Left ventricle myocardium inferior (tissue), 1 donor: ENCODE data around the gene AHCYL1. TPM values are rescaled to one million over a fixed set of nuclear protein-coding genes. Genes with fewer than 3 reads are reported as not detected.

ENCODE experiments used
- DNase-seq: peaks from one replicate; pipeline ENCODE4 v3.0.0-alpha.2; 2020
- H3K27ac ChIP-seq: fragments of 200-600 bp; replicated peaks from 2 replicates; pipeline ENCODE4 v1.8.0; 2021
- H3K27me3 ChIP-seq: fragments of 200-600 bp; 2 replicates; pipeline ENCODE4 v1.8.0; 2021; ENCODE audit warnings: low read depth
- H3K36me3 ChIP-seq: fragments of 200-600 bp; 2 replicates; pipeline ENCODE4 v1.8.0; 2021
- H3K4me1 ChIP-seq: fragments of 200-600 bp; 2 replicates; pipeline ENCODE4 v1.8.0; 2021
- H3K4me3 ChIP-seq: fragments of 200-600 bp; 2 replicates; pipeline ENCODE4 v1.8.0; 2021; ENCODE audit warnings: mild to moderate bottlenecking, moderate library complexity
- H3K9me3 ChIP-seq: fragments of 200-600 bp; replicated peaks from 2 replicates; pipeline ENCODE4 v1.8.0; 2021
- CTCF ChIP-seq: fragments of 200-600 bp; IDR thresholded peaks from 2 replicates; pipeline ENCODE4 v1.8.0; 2021; ENCODE audit warnings: antibody characterized with exemption, mild to moderate bottlenecking, borderline replicate concordance
- intact Hi-C: fragments of 100-400 bp; cut with micrococcal nuclease; formaldehyde crosslinking; loops from one replicate; pipeline ENCODE4 v1.11.0; 2022
- total RNA-seq: library from RNA; stranded (reverse); fragmentation: NEBNext Ultra II Directional; extraction: Animal tissue kit (Norgen Biotek cat#: 25700); gene quantifications from one replicate; pipeline ENCODE4 v1.2.1, GENCODE V29; 2021
- donor health status: DM: no; HTN: yes; CAD: no; lungs with severe emphysema.

The AHCYL1 gene
- total RNA-seq, 1 donor from 2014 or later = 45.2 TPM

- no peak for TF ChIP-seq CTCF
- Histone ChIP-seq H3K27me3 (no peaks in the 10 kb centered on the region), H3K27ac (no peak overlapping the region), H3K4me1 (peaks cover 93% of the 10 kb centered on the region), H3K9me3 (no peaks in the 10 kb centered on the region), H3K4me3 (no peak overlapping the region), H3K36me3 (peaks cover 6% of the 10 kb centered on the region)
- no peak for DNase-seq
- intact Hi-C loops = no loop called here
Measured at GRCh38 chr1:109991400-109991925, 6.9 kb downstream of the AHCYL1 start.

GRCh38 chr1:109993885-109994284, 9.3 kb downstream of the AHCYL1 start:
- Histone ChIP-seq H3K27me3 (no peaks in the 10 kb centered on the region), H3K4me3 (no peak overlapping the region), H3K36me3 (peaks cover 6% of the 10 kb centered on the region), H3K27ac (no peak overlapping the region), H3K9me3 (no peaks in the 10 kb centered on the region), H3K4me1 (peaks cover 90% of the 10 kb centered on the region)
- intact Hi-C loops = no loop called here
- TF ChIP-seq CTCF = no peak
- no peak for DNase-seq

GRCh38 chr1:109994654-109995053, 10.1 kb downstream of the AHCYL1 start:
- Histone ChIP-seq H3K27ac (no peak overlapping the region), H3K36me3 (peaks cover 6% of the 10 kb centered on the region), H3K27me3 (no peaks in the 10 kb centered on the region), H3K9me3 (no peaks in the 10 kb centered on the region), H3K4me1 (peaks cover 89% of the 10 kb centered on the region), H3K4me3 (no peak overlapping the region)
- intact Hi-C loops = no loop called here
- DNase-seq = no peak
- TF ChIP-seq CTCF = no peak

- no peak for DNase-seq
- intact Hi-C loops = no loop called here
- no peak for TF ChIP-seq CTCF
- H3K9me3 ChIP-seq = no peaks in the 10 kb centered on the region
- no peaks in the 10 kb centered on the region for H3K27me3 ChIP-seq
- peaks cover 88% of the 10 kb centered on the region for H3K4me1 ChIP-seq
- H3K27ac ChIP-seq = no peak overlapping the region
- H3K36me3 ChIP-seq = peaks cover 6% of the 10 kb centered on the region
- no peak overlapping the region for H3K4me3 ChIP-seq
Measured at GRCh38 chr1:109995536-109995935, 11.0 kb downstream of the AHCYL1 start.

GRCh38 chr1:109996476-109996875, 11.9 kb downstream of the AHCYL1 start:
- Histone ChIP-seq H3K4me3 (no peak overlapping the region), H3K36me3 (peaks cover 6% of the 10 kb centered on the region), H3K9me3 (no peaks in the 10 kb centered on the region), H3K27ac (no peak overlapping the region), H3K27me3 (no peaks in the 10 kb centered on the region), H3K4me1 (peaks cover 78% of the 10 kb centered on the region)
- TF ChIP-seq CTCF = no peak
- DNase-seq = no peak
- intact Hi-C loops = no loop called here
